GM06990 (cell line): ENCODE results near the gene NDFIP1.

Source experiments
- DNase-seq: peaks from one replicate; pipeline ENCODE4 v3.0.0-alpha.2; 2011; ENCODE audit not compliant: insufficient read length; ENCODE audit errors: extremely low read depth
- H3K27me3 ChIP-seq: replicated peaks from 2 replicates; pipeline ENCODE4 v1.6.0; 2011; ENCODE audit warnings: low read length; ENCODE audit not compliant: control insufficient read depth, insufficient read depth
- H3K36me3 ChIP-seq: 2 replicates; pipeline ENCODE4 v1.5.1; 2011; ENCODE audit warnings: low read length; ENCODE audit not compliant: control insufficient read depth, insufficient read depth
- H3K4me3 ChIP-seq: replicated peaks from 2 replicates; pipeline ENCODE4 v1.5.1; 2011; ENCODE audit warnings: low read depth, mild to moderate bottlenecking, control low read depth, low read length
- CTCF ChIP-seq: IDR thresholded peaks from 2 replicates; pipeline ENCODE4 v1.5.1; 2011; ENCODE audit warnings: low read length, control low read depth, mild to moderate bottlenecking, inconsistent platforms; ENCODE audit not compliant: insufficient read depth, poor library complexity, severe bottlenecking

The NDFIP1 gene

GRCh38 chr5:142108432-142109330 lies at the start of gene NDFIP1:
NDFIP1 (plus strand) TSS chr5:142108779; CDS start chr5:142108975, 196 bp downstream.
- TF ChIP-seq CTCF = peak; percentile 2
- Histone ChIP-seq H3K36me3 (no peaks in the 10 kb centered on the region), H3K27me3 (no peaks in the 10 kb centered on the region), H3K4me3 (peak within 1 kb of the TSS; percentile 71)
- peak; percentile 82 for DNase-seq

- no peak for TF ChIP-seq CTCF
- Histone ChIP-seq H3K4me3 (no peak overlapping the region), H3K36me3 (no peaks in the 10 kb centered on the region), H3K27me3 (peaks cover 1% of the 10 kb centered on the region; the same call in 1 of the 2 replicates)
- no peak for DNase-seq
These were observed 49.2 kb upstream of the NDFIP1 start for GRCh38 chr5:142059304-142059940.

GRCh38 chr5:142063376-142063775 lies 45.2 kb upstream of the NDFIP1 start:
- TF ChIP-seq CTCF = no peak
- no peaks in the 10 kb centered on the region for H3K36me3 ChIP-seq
- peaks cover 1% of the 10 kb centered on the region for H3K27me3 ChIP-seq
- H3K4me3 ChIP-seq = no peak overlapping the region
- DNase-seq = no peak

- no peak for TF ChIP-seq CTCF
- no peak overlapping the region for H3K4me3 ChIP-seq
- no peaks in the 10 kb centered on the region for H3K36me3 ChIP-seq
- H3K27me3 ChIP-seq = peaks cover 1% of the 10 kb centered on the region
- DNase-seq = no peak
These were observed 44.7 kb upstream of the NDFIP1 start for GRCh38 chr5:142063878-142064331.

GRCh38 chr5:142065273-142065672 lies 43.3 kb upstream of the NDFIP1 start:
- H3K36me3 ChIP-seq = no peaks in the 10 kb centered on the region
- no peak overlapping the region for H3K4me3 ChIP-seq
- no peak for TF ChIP-seq CTCF
- DNase-seq = no peak
- peaks cover 1% of the 10 kb centered on the region for H3K27me3 ChIP-seq
